HG03039 (cell line): ENCODE data around the gene IRAK2.
A peak's percentile ranks its signal among the peaks of the same experiment; 100 is the strongest.

ENCODE experiments used
- ATAC-seq: cut with Tn5 transposase; IDR thresholded peaks from one replicate; pipeline ENCODE4 v1.9.1; 2021; ENCODE audit warnings: mild to moderate bottlenecking, moderate library complexity; ENCODE audit not compliant: unreplicated experiment

IRAK2 gene

GRCh38 chr3:10223676-10224639 lies 59.2 kb downstream of the IRAK2 start:
- ATAC-seq: no peak

- ATAC-seq: no peak
These were observed 60.3 kb downstream of the IRAK2 start for GRCh38 chr3:10224794-10225665.

- no peak for ATAC-seq
These were observed 61.6 kb downstream of the IRAK2 start for GRCh38 chr3:10226293-10226692.

- no peak for ATAC-seq
These were observed 63.7 kb downstream of the IRAK2 start for GRCh38 chr3:10228248-10228950.

GRCh38 chr3:10229576-10229975 lies 64.9 kb downstream of the IRAK2 start:
- ATAC-seq: no peak

GRCh38 chr3:10232137-10232536 lies 67.4 kb downstream of the IRAK2 start:
- no peak for ATAC-seq

- ATAC-seq: no peak
These were observed 69.3 kb downstream of the IRAK2 start for GRCh38 chr3:10233988-10234387.

GRCh38 chr3:10234526-10235230 lies 70.0 kb downstream of the IRAK2 start:
- no peak for ATAC-seq

GRCh38 chr3:10235551-10235950 lies 70.8 kb downstream of the IRAK2 start:
- ATAC-seq: no peak

- ATAC-seq: no peak
These were observed 73.8 kb downstream of the IRAK2 start for GRCh38 chr3:10238345-10239183.

GRCh38 chr3:10240799-10241198 lies 76.1 kb downstream of the IRAK2 start:
- ATAC-seq: no peak

GRCh38 chr3:10242182-10243065 lies 77.7 kb downstream of the IRAK2 start:
- no peak for ATAC-seq

- ATAC-seq: no peak
These were observed 79.3 kb downstream of the IRAK2 start for GRCh38 chr3:10244009-10244408.

- ATAC-seq: no peak
These were observed 80.5 kb downstream of the IRAK2 start for GRCh38 chr3:10245081-10245712.

- no peak for ATAC-seq
These were observed 83.0 kb downstream of the IRAK2 start for GRCh38 chr3:10247679-10248183.

- ATAC-seq: peak; percentile 97
These were observed 83.7 kb downstream of the IRAK2 start, which contains the start of gene TATDN2 for GRCh38 chr3:10248184-10248983. Gene TATDN2 (plus strand): TSS chr3:10248459. CDS start chr3:10249201, 742 bp downstream.
